ENCODE measurements around the gene MYO15B.
A peak's percentile ranks its signal among the peaks of the same experiment; 100 is the strongest.

The MYO15B gene

DNA sequence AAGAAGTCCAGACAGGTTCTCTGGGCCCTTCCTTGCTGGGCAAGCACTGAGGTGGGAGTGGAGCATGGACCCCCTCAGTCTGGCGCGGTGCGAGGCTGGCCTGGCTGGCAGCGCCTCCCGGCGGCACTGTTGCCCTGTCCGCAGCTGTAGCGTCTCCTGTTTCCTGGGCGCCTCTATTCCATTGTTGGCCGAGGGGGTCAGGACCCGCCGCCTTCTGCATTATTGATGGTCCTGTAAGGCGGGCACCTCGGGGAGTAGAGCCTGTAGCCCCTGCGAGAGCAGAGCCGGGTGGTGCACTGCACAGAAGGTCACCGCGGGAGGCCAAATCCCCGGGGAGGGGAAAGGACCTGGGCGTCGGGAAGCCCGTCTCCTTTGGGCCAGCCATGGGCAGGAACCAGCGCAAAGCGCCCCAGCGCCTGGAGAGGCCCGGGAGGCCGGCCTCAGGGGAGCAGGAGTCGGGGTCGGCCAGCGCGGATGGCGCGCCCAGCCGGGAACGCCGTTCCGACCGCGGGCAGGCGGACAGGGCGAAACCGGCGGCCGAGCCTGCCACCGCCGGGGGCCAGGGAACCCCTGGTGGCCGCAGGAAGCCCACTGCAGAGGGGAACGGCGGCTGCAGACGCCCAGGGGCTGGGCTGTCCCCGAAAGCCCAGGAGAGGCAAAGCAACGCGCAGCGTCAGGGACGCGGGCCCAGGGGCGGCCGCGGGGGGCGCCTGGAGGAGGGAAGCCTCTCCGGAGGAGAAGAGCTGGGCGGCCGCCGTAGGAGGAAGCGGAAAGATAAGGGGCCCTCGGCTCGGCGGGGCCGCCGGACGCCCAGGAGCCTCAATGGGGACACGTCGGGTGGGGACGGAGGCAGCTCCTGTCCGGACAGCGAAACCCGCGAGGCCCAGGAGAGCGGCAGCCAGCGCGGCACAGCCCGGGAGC lies at the start of gene MYO15B:
Gene MYO15B, plus strand, starts transcription at position 126 of the 921 bp plus-strand sequence. Its CDS starts 258 bp downstream, at position 384.
- no peak for DNase-seq (ENCODE audit: low spot score)

GRCh38 chr17:75539967-75540729 lies 47.5 kb upstream of the MYO15B start:
- DNase-seq (ENCODE audit: low spot score): no peak

DNA sequence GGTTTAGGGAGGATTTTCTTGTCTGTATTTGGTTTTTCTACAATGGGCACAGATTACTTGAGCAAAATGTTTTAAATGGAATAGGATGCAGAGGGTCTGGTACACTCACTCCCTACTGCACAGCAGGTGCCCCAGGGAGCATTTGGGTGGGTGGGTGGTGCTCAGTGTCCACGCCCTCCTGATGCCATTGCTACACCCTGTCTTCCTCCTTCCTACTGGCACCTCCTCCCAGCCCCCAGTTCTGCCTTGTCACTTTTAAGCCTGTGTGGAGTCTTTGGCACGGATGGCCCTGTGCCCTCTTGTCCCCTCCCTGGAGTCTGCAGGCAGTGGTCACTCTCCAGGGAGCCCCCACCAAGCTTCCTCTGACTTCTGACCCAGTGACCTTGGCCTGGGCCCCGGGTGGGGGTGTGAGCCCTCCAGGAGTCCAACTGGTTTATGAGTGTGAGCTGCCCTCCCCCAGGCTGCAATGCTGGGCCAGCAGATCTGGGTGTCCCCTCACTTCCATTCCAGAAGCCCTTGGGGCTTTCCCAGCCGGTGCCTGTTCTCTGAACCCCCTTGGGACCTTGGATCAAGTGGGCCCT lies 46.6 kb upstream of the MYO15B start:
- DNase-seq (ENCODE audit: low spot score): no peak

DNA sequence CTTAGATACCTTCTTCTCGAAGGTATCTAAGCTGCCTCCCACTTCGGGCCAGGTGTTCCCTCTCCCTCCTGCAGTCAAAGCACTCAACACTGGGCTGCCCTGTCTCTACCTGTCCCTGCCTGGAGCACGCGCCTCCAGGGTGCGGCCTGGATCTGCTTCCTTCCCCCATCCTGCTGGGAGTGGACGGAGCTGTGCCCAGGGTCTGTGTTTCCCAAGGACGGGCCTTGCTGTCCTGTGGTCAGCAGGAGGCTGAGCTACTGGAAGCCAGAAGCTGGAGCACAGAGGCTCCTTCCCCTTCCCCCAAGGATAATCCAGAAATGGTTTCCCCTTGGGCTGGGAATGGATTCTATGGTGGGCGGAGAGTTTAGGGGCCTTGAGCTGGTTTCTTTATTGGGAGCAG lies 45.4 kb upstream of the MYO15B start:
- DNase-seq (ENCODE audit: low spot score): no peak

GRCh38 chr17:75542728-75543336 lies 44.8 kb upstream of the MYO15B start:
- no peak for DNase-seq (ENCODE audit: low spot score)

GRCh38 chr17:75544250-75544649 lies 43.4 kb upstream of the MYO15B start:
- no peak for DNase-seq (ENCODE audit: low spot score)

DNA sequence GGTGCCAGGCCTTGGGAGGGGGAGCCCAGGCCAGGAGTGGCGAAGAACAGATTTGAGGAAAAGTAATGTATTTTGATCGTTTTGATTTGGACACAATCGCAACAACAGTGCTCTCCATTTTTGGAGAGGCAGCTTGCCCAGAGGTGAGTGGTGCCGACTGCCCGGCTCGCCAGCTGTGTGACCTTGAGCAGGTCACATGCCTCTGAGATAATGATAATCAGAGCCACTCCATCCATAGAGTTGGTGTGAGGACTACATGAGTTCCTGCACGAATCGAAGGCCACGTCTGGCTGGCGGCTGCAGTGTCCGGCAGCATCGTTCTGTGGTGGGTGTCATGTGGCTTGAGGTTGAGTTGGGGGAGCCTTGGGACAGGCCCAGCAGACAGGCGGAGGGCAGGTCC lies 41.4 kb upstream of the MYO15B start:
- no peak for DNase-seq (ENCODE audit: low spot score)

DNA sequence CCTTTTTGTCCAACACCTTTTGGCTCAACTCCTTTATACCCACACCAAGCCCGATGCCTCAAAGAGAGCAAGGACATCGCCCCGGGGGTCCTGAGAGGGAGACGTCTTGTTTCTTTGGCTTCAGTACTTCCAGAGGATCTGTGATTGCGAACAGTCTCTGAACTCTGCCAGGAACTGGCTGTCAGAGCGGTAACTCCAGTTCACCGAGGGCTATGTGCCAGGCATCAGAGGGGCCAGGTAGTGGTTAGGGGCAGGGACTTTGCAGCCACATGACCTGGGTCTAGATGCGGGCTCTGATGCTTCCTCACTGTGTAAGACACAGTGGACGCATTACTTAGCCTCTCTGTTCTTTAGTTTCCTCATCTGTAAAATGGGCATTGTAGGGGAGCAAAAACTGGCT lies 40.5 kb upstream of the MYO15B start:
- no peak for DNase-seq (ENCODE audit: low spot score)

GRCh38 chr17:75548813-75549212 lies 38.8 kb upstream of the MYO15B start:
- no peak for DNase-seq (ENCODE audit: low spot score)

GRCh38 chr17:75549246-75550138 lies 38.1 kb upstream of the MYO15B start:
- DNase-seq (ENCODE audit: low spot score): no peak

DNA sequence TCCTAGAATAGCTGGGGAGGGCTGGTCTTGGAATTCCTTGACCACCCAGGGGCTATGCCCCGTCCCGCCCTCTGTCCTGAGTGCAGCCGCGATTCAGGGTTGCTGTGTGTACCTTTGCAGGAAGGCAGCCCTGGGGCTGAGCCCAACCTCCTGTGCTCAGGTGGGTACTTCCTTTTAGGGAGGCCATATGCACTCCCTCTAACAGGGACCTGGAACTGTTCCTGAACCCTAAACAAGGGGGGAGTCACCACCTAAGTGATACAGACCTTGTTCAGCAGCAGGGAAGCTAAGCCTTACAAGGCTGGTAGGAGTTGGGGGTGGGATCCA lies 37.5 kb upstream of the MYO15B start:
- no peak for DNase-seq (ENCODE audit: low spot score)

DNA sequence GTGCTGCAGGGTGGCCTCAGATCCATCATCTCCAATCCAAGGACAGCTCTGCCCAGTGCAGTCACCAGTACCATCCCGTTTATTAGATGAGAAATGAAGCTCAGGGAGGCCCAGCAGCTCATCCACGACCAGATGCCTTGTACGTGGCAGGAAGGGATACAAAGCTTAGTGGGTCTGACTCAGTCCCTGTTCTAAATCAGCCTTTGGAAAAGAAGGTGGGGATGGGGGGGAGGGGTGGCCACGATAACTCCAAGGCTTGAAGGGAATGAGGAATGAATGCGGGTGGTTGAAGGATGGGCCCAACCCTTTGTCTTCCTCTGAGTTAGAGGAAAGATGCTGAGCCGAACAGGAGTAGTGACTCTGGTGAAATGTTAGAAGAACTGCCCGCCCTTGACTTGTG lies 36.3 kb upstream of the MYO15B start:
- DNase-seq (ENCODE audit: low spot score): no peak

GRCh38 chr17:75552425-75553294 lies 34.9 kb upstream of the MYO15B start:
- no peak for DNase-seq (ENCODE audit: low spot score)

- no peak for DNase-seq (ENCODE audit: low spot score)
Measured at GRCh38 chr17:75553295-75554110, 34.1 kb upstream of the MYO15B start.

GRCh38 chr17:75555679-75556153 lies 31.9 kb upstream of the MYO15B start:
- no peak for DNase-seq (ENCODE audit: low spot score)

DNA sequence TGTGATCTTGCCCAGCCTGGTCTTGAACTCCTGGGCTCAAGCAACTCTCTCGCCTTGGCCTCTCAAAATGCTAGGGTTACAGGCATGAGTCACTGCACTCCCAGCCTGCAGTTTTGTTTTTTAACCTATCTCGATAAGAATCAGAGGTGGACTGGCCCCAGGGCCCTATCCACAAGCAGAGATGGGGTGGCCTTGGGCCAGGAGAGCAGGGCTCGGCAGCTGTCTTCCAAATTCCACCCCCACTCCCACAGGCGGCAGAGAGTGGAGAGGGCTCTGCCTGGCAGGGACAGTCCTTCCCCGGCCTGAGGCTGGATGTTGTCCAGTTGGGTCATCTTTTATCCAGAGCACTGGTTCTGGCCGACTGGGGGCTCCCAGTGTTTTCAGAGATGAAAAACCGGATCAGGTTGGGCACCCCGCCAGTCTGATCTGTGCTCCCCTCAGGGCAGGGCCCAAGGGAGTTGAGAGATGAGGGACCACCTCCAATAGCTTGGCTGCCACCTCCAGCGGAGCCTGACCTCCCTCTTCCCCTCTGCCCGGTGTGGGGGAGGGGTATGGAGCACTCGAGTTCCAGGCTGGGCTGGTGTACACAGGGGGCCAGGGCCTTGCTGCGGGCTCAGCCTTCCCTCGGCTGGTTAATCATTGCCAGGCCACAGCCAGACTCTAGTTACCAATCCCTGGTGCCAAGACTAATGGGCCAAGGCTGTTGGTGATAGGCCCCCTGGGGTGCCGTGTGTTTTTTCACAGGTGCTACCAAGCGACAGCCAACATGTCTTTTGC lies 30.3 kb upstream of the MYO15B start:
- peak; percentile 57 for DNase-seq (ENCODE audit: low spot score)

- DNase-seq (ENCODE audit: low spot score): no peak
Measured at GRCh38 chr17:75557852-75558665, 29.5 kb upstream of the MYO15B start.
